ENCODE measurements around the gene OTOG. TPM values are rescaled to one million over a fixed set of nuclear protein-coding genes. Genes with fewer than 3 reads are reported as not detected.

The OTOG gene
- total RNA-seq, 1 experiment from 2014 or later = not detected

DNA sequence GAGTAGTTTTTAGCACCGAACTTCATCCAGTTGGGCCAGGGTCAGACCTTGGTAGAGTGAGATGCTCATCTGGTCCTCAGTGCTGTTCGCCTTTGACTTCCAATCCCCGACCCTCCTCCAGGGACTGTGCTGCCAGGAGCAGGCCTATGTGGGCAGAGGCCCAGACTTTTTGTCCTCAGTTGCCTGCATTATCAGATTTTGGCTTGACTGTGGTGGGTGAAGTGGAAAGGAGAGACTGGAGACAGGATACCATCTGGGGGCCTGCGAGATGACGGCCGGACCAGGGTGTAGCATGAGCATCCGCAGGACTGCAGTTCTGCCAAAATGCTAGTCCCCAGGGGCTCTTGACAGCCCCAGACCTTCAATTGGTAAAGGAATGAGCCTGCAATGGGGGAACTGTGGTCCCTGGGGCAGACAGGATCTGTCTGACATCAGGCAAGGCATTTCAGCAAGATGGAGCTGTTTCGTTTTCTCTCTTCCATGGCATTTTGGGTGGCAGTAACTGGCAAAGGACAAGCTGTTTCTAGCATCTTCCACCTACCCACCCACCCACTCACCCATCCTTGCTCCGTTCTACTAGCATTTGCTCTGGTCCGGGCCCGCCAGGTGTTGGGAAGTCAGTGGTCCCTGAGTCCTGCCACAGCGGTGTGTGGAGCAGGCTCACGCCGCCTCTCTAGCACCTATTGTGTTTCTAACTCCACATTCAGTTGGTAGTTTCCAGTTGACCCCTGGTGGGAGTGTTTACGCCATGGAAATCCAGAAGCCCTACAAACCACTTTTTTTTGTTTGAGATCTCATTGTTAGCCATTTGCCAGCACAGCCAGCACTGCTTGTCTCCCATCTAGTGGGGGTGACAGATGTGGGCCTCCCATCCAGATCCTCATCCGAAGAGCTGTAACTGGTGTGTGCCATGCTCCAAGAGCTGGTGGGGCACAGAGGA is 53.5 kb downstream of the OTOG start:
- no peaks in the 10 kb centered on the region for H3K9me3 ChIP-seq
- no peak overlapping the region for H3K4me3 ChIP-seq
- H3K27me3 ChIP-seq = no peaks in the 10 kb centered on the region
- no peak for DNase-seq
- H3K36me3 ChIP-seq = no peaks in the 10 kb centered on the region

DNA sequence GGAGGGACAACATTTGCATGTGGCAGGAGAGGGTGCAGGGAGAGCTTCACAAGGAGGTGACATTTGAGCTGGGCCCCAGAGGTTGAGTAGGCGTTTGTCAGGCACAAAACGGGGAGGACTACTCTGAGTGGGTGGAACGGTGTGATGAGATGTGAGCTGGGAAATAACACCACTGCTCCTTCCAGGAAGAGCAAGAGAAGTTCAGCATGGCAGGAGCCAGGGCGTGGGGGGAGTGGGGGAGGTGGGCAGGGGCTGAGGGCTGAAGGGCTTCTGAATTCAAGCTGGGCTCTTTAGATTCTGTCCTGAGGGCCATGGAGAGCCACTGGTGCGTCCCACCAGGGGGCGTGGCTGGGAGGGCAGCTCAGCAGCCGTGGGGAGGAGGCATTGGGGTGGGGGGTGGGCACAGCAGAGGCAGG is 54.2 kb downstream of the OTOG start:
- Histone ChIP-seq H3K36me3 (no peaks in the 10 kb centered on the region), H3K4me3 (no peak overlapping the region), H3K9me3 (no peaks in the 10 kb centered on the region), H3K27me3 (no peaks in the 10 kb centered on the region)
- DNase-seq = no peak

DNA sequence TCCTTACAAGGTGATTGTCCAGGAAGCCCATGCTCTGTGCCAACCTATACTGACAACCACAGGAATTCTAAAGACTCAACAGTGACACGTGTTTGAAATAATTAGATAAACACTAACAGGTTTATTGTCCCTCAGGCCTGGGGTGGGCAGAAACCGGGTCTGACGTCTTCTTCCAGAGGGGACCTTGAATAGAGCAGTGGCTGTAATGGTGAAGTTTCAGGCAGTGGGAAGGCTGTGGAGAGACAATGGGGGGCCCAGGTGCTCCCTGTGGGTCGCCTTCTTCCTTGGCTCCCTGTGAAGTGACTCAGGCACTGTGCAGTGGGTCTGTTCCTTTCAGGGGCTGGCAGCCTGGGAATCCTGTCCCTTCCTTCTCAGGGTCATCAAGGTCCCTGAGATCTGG is 54.6 kb downstream of the OTOG start:
- no peak for DNase-seq

DNA sequence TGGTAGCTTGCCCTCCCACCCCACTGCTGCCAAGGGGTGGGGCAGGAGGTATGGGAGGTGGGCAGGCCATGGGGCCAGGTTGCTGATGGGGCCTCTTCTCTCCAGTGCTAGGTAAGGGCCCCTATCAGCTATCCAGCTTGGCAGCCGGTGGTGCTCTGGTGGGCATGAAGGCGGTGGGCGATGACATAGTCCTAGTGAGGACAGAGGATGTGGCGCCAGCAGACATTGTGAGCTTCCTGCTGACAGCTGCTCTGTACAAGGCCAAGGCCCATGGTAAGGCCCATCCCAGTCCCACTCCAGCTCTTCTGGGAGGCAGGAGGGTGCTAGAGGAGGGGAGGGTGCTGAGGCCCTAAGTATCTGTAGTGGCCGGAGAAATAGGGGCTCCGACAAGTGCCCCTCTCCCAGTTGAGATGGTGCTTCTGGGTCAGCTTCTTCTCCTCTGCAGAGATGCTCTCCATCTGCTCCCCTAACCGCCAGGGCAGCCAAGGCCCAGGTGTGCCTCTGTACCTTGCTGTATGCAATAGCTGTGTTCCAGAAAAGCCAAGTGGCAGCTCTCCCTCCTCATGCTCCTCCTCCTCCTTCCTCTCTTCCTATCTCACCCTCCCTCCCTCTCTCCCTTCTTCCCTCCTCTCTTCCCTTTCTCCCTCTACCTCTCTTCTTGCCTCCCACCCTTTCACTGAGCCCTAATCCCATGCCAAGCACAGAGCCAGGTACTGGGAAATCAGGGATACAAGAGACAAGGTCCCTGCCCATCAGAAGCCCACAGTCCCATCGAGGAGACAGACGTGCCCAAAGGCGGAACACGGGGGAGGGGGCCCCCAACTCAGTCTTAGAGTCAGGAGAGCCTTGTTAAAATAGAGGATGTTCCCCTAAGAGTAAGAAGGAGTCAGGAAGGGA is 55.3 kb downstream of the OTOG start:
- no peaks in the 10 kb centered on the region for H3K27me3 ChIP-seq
- H3K4me3 ChIP-seq = no peak overlapping the region
- no peak for DNase-seq
- H3K9me3 ChIP-seq = no peaks in the 10 kb centered on the region
- no peaks in the 10 kb centered on the region for H3K36me3 ChIP-seq

More for the DNA sequence above, 54.6 kb downstream of the OTOG start:
- no peaks in the 10 kb centered on the region for H3K36me3 ChIP-seq
- H3K9me3 ChIP-seq = no peaks in the 10 kb centered on the region
- H3K4me3 ChIP-seq = no peak overlapping the region
- H3K27me3 ChIP-seq = no peaks in the 10 kb centered on the region

DNA sequence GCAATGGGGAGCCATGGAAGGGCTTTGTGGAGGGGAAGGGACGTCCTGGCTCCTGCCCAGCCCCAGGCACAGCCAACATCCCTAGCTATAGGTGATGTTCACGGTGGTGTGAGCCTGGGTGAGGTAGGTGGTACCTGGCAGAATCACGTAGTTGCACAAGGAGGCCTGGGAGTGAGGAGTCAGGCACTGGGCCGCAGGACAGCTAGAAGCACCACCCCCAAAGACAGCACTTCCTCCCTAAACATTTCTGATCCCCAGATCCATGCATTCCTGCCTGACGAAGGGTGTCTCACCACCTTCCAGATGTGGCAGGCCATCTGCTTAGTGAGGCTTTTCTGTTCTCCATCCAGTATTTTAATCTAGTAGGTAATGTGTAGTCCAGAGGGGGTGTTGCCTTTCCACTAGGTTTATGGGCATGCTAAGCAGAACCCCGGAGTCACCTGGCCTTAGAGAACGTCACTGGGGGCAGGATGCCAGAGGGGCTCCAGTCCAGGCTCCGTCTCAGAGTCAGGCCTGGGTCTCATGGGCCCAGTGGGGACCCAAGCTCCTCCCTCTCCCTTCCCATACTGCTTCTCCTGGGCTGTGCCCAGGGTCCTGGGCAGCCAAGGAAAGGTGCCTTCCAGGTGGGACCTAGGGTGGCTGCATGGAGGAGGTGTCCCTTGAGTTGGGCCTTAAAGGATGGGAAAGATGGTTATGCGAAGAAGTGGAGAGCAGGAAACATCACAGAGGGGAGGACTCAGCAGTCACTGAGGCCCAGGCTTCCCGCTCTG is 56.2 kb downstream of the OTOG start:
- no peak for DNase-seq
- H3K27me3 ChIP-seq = no peaks in the 10 kb centered on the region

DNA sequence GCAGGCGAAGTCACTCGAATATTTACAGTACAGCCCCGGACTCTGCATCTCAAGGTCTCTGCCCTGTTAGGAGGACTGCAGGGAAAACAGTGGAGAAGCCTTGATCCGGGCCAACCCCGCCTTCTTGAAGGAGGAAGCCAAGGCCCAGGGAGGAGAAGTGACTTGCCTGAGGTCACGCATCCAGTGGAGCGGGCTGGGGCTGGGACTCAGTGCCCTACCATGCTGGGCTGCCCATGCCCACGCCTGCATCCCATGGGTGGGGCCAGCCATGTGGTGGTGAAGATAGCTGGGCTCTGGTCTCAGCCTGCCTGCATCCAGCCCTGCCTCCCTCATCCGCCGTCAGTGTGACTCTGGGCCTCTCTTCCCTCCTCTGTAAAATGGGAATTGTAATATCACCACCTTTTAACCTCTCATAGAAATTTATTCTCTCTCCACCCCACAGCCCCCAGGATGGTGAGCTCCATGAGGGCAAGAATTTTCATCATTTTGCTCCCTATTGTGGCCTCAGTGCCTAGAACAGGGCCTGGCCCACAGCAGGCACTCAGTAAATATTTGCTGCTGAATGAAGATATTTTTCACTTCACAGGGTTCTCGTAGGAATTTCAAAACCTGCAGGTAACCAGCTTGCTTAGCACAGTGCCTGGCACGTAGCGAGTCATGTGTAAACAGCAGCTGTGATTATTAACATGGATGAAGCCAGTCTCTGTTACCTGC is 57.3 kb downstream of the OTOG start:
- no peak for DNase-seq
- Histone ChIP-seq H3K4me3 (no peak overlapping the region), H3K27me3 (no peaks in the 10 kb centered on the region), H3K36me3 (no peaks in the 10 kb centered on the region), H3K9me3 (no peaks in the 10 kb centered on the region)

More for the DNA sequence above, 56.2 kb downstream of the OTOG start:
- H3K4me3 ChIP-seq = no peak overlapping the region
- no peaks in the 10 kb centered on the region for H3K36me3 ChIP-seq
- no peaks in the 10 kb centered on the region for H3K9me3 ChIP-seq

DNA sequence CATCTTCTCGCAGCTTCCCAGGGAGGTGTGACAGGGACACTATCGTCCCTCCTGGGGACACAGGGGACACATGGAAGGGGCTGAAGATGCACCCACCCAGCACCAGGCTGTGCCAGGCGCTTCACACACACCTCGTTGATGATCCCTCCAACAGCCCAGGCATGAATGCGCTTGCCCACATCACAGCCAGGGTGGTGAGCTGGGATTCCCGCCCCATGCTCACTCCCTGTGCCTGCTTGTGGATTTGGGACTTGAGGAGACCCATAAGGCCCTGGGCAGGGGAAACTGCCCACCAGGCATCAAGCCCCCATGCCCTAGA is 57.8 kb downstream of the OTOG start:
- no peak for DNase-seq
- H3K27me3 ChIP-seq = no peaks in the 10 kb centered on the region
- H3K36me3 ChIP-seq = no peaks in the 10 kb centered on the region
- H3K9me3 ChIP-seq = no peaks in the 10 kb centered on the region
- no peak overlapping the region for H3K4me3 ChIP-seq

DNA sequence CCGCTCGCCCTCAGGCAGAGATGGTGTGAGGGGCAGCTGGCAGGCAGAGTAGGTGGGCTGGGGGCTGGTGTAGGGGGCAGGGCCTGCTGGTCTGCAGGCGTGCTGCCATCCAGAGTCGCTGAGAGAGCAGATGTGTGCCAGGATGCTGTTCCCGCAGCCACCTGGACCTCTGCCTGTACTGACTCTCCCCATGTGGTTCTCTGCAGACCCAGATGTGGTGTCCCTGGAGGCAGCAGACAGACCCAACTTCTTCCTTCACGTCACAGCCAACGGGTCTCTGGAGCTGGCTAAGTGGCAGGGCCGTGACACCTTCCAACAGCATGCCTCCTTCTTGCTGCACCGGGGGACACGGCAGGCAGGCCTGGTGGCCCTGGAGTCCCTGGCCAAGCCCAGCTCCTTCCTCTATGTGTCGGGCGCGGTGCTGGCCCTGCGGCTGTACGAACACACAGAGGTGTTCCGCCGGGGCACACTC is 58.6 kb downstream of the OTOG start:
- Histone ChIP-seq H3K4me3 (no peak overlapping the region), H3K9me3 (no peaks in the 10 kb centered on the region), H3K36me3 (no peaks in the 10 kb centered on the region), H3K27me3 (no peaks in the 10 kb centered on the region)
- DNase-seq = no peak

DNA sequence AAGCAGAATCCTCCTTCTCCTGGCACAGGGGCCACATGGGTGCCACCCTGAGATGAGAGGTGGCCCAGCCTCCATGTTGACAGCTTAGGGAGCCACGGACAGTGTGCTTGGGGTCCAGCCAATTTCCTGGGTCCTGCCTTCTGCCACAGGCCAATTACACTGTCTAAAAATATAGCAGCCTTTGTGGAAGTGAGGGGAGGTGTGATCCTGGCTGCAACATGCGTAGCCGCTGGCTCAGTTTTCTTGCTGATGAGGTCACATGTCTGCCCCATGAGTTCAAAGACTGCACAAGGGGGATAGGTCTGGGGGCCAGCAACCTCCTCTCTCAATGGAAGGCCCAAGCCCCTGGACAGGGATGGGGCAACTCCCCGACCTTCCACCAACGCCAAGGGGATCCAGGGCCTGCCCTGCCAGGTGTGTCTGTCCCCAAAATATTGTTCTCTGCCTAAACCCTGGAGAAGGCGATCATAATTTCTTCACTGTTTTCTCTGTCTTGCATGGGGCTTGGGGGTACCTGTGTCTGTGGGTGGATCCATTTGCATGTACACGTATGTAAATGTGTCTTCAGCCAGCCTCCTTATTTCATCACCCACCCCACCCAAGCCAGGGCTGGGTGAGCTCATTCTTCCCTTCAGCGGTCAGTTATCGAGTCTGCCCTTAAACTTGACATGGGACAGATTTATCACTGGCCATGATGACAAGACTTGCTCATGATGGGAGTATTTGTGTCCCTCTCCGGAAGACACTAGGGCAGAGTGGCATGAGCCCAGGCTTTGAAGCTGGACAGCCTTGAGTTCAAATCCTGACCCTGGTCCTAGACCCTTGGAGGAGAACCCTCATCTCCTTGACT is 59.4 kb downstream of the OTOG start:
- DNase-seq = no peak
- Histone ChIP-seq H3K27me3 (no peaks in the 10 kb centered on the region), H3K36me3 (no peaks in the 10 kb centered on the region), H3K9me3 (no peaks in the 10 kb centered on the region), H3K4me3 (no peak overlapping the region)

DNA sequence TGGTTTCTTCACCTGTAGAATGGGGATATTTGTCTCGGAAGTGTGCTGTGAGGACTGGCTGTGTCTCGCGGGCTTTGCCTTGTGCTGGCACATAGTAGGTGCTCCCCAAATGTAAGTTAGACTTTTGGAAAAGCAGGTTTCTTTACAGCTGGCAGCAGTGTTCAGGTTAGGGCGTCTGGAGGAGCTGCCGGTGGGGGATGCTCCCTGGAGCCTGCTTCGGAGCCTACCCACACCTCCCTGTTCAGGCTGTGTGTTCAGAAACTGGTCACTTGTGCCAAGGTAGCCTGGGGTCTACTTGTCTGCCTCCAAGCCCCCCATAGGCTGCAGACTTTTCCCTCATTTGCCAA is 60.0 kb downstream of the OTOG start:
- DNase-seq = no peak
- Histone ChIP-seq H3K9me3 (no peaks in the 10 kb centered on the region), H3K27me3 (no peaks in the 10 kb centered on the region), H3K36me3 (no peaks in the 10 kb centered on the region), H3K4me3 (no peak overlapping the region)

DNA sequence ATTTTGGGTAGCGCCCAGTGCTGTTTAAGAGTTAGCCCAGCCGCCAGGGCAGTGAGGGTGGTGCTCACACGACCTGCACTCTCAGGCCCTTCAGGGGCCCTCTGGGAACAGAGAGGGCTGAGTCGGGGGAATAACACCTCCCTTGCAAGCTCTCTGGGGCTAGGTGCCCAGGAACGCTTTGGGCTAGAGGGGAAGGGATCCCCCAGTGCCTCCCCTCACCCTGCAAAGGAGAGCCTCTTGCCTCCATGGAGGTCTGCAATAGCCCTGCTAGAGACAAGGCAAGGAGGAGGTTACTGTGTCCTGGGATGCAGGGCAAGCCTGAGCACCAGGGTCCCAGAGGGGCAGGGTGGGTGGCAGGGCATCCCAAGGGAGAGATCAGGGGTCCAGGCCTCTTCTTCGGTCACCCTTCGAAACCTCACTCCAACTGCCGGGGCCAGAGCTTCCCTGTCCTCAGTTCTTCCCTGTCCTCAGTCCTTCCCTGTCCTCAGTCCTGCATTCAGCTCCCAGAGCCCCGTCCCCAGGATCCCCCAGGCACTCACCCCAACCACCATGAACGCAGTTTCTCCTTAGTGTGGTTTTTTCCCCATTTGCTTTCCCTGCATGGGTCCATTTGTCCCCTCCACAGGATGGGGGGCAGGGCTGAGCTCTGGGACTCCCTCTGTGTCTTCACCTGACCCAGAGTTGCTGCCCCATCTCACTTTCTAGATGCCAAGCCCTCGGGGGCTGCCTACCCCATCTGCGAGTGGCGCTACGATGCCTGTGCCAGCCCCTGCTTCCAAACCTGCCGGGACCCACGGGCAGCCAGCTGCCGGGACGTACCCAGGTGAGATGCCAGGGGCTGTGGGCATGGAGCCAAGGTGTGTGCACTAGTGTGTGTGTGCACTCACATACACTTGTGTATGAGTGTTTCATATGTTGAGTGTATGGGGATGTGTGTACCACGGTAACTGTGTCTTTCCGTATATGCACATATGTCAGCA is 60.8 kb downstream of the OTOG start:
- no peaks in the 10 kb centered on the region for H3K36me3 ChIP-seq
- DNase-seq = no peak
- no peaks in the 10 kb centered on the region for H3K27me3 ChIP-seq
- H3K4me3 ChIP-seq = no peak overlapping the region
- H3K9me3 ChIP-seq = no peaks in the 10 kb centered on the region

DNA sequence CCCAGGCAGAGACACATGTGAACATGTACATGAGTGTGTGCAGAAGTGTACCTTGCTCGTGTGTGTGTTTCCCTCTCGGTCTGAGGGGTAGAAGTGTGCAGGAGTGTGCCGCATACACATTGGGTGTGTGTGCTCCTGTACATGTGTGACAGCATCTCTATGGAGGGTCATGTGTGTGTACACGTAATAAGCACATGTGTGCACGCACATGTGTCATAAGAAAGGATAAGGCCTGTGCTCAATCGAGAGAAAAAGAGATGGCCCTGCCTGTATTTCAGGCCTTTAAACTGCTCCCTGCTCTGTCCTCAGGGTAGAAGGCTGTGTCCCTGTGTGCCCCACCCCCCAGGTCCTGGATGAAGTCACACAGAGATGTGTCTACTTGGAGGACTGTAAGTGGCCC is 61.8 kb downstream of the OTOG start:
- H3K27me3 ChIP-seq = no peaks in the 10 kb centered on the region
- no peak for DNase-seq
- no peaks in the 10 kb centered on the region for H3K9me3 ChIP-seq
- H3K4me3 ChIP-seq = no peak overlapping the region
- no peaks in the 10 kb centered on the region for H3K36me3 ChIP-seq

DNA sequence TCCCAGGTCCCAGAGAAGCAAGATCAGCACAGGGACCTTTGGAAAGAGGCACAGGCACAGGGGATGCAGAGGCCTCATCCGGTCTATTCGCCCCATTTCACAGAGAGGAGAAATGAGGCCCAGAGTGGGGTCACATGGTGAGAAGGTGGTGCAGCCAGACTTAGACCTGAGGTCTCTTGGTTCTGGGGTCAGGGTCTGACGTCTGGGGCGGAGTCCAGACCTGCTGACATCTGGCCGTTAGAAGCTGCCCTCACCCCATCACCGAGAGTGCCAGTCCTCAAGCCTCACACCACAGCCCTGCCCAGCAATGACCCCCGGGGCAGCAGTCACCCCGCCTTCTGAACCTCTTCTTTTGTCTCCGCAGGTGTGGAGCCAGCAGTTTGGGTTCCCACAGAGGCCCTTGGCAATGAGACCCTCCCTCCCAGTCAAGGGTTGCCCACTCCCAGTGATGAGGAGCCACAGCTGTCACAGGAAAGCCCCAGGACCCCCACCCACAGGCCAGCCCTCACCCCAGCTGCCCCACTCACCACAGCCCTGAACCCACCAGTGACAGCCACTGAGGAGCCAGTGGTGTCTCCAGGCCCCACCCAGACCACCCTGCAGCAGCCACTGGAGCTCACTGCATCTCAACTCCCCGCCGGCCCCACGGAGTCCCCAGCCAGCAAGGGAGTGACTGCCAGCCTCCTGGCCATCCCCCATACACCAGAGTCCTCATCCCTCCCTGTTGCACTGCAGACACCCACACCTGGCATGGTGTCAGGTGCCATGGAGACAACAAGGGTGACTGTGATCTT is 62.4 kb downstream of the OTOG start:
- DNase-seq = no peak
- Histone ChIP-seq H3K4me3 (no peak overlapping the region), H3K9me3 (no peaks in the 10 kb centered on the region), H3K36me3 (no peaks in the 10 kb centered on the region), H3K27me3 (no peaks in the 10 kb centered on the region)
